GM23338 (cell line): ENCODE measurements around the gene MAPRE2. TPM values are rescaled to one million over a fixed set of nuclear protein-coding genes. Genes with fewer than 3 reads are reported as not detected.

ENCODE experiments used
- ATAC-seq: fragments of 200-7000 bp; cut with Tn5 transposase; 3 replicates; pipeline ENCODE4 v1.9.1; 2020
- DNase-seq: peaks from one replicate; pipeline ENCODE4 v3.0.0-alpha.2; 2015; ENCODE audit warnings: low spot score
- H2AFZ ChIP-seq: fragments of 200-600 bp; sonication (generic); 2 replicates; pipeline ENCODE4 v1.8.0; 2016; ENCODE audit warnings: antibody characterized with exemption, mild to moderate bottlenecking, moderate library complexity
- H3F3A ChIP-seq: fragments of 200-600 bp; sonication (generic); replicated peaks from 2 replicates; pipeline ENCODE4 v1.8.0; 2017; ENCODE audit warnings: antibody characterized with exemption, mixed run types, low read depth
- H3K27ac ChIP-seq: fragments of 200-600 bp; sonication (generic); 2 replicates; pipeline ENCODE4 v1.6.1; 2016; ENCODE audit warnings: low read depth
- H3K27me3 ChIP-seq: fragments of 200-600 bp; sonication (generic); 2 replicates; pipeline ENCODE4 v1.8.0; 2016; ENCODE audit warnings: mild to moderate bottlenecking, mixed run types, moderate library complexity; ENCODE audit not compliant: insufficient read depth
- H3K36me3 ChIP-seq: fragments of 200-600 bp; sonication (generic); 2 replicates; pipeline ENCODE4 v1.8.0; 2016; ENCODE audit warnings: mild to moderate bottlenecking; ENCODE audit not compliant: insufficient read depth
- H3K4me1 ChIP-seq: fragments of 200-600 bp; sonication (generic); 2 replicates; pipeline ENCODE4 v1.8.0; 2016; ENCODE audit warnings: mild to moderate bottlenecking, moderate library complexity; ENCODE audit not compliant: insufficient read depth
- H3K4me2 ChIP-seq: fragments of 200-600 bp; sonication (generic); 2 replicates; pipeline ENCODE4 v1.7.1; 2017; ENCODE audit warnings: mixed run types
- H3K4me3 ChIP-seq: fragments of 200-600 bp; sonication (generic); 2 replicates; pipeline ENCODE4 v1.6.1; 2016; ENCODE audit warnings: mixed run types
- H3K79me2 ChIP-seq: fragments of 200-600 bp; sonication (generic); replicated peaks from 2 replicates; pipeline ENCODE4 v1.8.0; 2017; ENCODE audit warnings: mild to moderate bottlenecking; ENCODE audit not compliant: insufficient read depth
- H3K9me2 ChIP-seq: fragments of 200-600 bp; sonication (generic); 2 replicates; pipeline ENCODE4 v1.8.0; 2017; ENCODE audit not compliant: insufficient read depth
- H4K20me1 ChIP-seq: fragments of 200-600 bp; sonication (generic); replicated peaks from 2 replicates; pipeline ENCODE4 v1.8.0; 2017; ENCODE audit warnings: mild to moderate bottlenecking; ENCODE audit not compliant: insufficient read depth
- H3K27ac Mint-ChIP-seq: 2 replicates; pipeline ENCODE4 v1.8.0; 2020; ENCODE audit warnings: inconsistent platforms, mild to moderate bottlenecking, moderate library complexity, mixed read lengths
- H3K27me3 Mint-ChIP-seq: 3 replicates; pipeline ENCODE4 v1.8.0; 2022; ENCODE audit warnings: low read depth, mild to moderate bottlenecking, moderate library complexity, mixed read lengths, inconsistent platforms; ENCODE audit not compliant: insufficient read depth, poor library complexity
- H3K36me3 Mint-ChIP-seq: 3 replicates; pipeline ENCODE4 v1.8.0; 2021; ENCODE audit warnings: low read depth, mild to moderate bottlenecking, inconsistent platforms, moderate library complexity, mixed read lengths
- H3K4me1 Mint-ChIP-seq: 3 replicates; pipeline ENCODE4 v1.8.0; 2020; ENCODE audit warnings: mild to moderate bottlenecking, inconsistent platforms, mixed read lengths
- H3K4me3 Mint-ChIP-seq: 3 replicates; pipeline ENCODE4 v1.8.0; 2021; ENCODE audit warnings: moderate library complexity, mild to moderate bottlenecking, inconsistent platforms, mixed read lengths
- H3K9me3 Mint-ChIP-seq: 3 replicates; pipeline ENCODE4 v1.8.0; 2020; ENCODE audit warnings: moderate library complexity, mild to moderate bottlenecking, inconsistent platforms, mixed read lengths
- EZH2 ChIP-seq: fragments of 200-600 bp; sonication (generic); IDR thresholded peaks from one replicate; pipeline ENCODE4 v1.8.0; 2017; ENCODE audit warnings: antibody characterized with exemption, mild to moderate bottlenecking, low read depth; ENCODE audit not compliant: unreplicated experiment
- JUNB ChIP-seq: IDR thresholded peaks from one replicate; pipeline ENCODE4 v1.6.1; 2016; ENCODE audit warnings: antibody characterized with exemption; ENCODE audit not compliant: unreplicated experiment
- NANOG ChIP-seq: IDR thresholded peaks from 2 replicates; pipeline ENCODE4 v1.6.1; 2016; ENCODE audit warnings: antibody characterized with exemption, borderline replicate concordance
- STAT1 ChIP-seq: IDR thresholded peaks from one replicate; pipeline ENCODE4 v1.6.1; 2016; ENCODE audit warnings: antibody characterized with exemption; ENCODE audit not compliant: unreplicated experiment
- ZNF114 ChIP-seq: fragments of 250-450 bp; sonication (Bioruptor Pico); IDR thresholded peaks from 2 replicates; pipeline ENCODE4 v1.5.0; 2020; ENCODE audit warnings: mild to moderate bottlenecking, moderate library complexity
- ZNF331 ChIP-seq: fragments of 250-450 bp; sonication (Bioruptor Pico); IDR thresholded peaks from 2 replicates; pipeline ENCODE4 v1.5.0; 2020; ENCODE audit warnings: low read depth, mild to moderate bottlenecking, moderate library complexity
- polyA plus RNA-seq: library from polyadenylated mRNA; unstranded; fragments of >200 nt; fragmentation: Nextera tagmentation; extraction: Ambion mirVana; gene quantifications from 2 replicates; pipeline ENCODE4 v1.2.1, GENCODE V29; 2016
- total RNA-seq: library from RNA; depleted of rRNA; stranded (reverse); fragments of >200 nt; shearing (Covaris generic); gene quantifications from 2 replicates; pipeline ENCODE4 v1.2.3, GENCODE V29; 2014
- TF ChIP-seq, protein P1 (sequence below): IDR thresholded peaks from one replicate; pipeline ENCODE4 v1.6.1; 2018; ENCODE audit warnings: antibody characterized with exemption; ENCODE audit not compliant: unreplicated experiment
- TF ChIP-seq, protein P2 (sequence below): fragments of 250-450 bp; sonication (Bioruptor Pico); IDR thresholded peaks from 2 replicates; pipeline ENCODE4 v1.5.0; 2020; ENCODE audit warnings: mild to moderate bottlenecking, moderate library complexity
- TF ChIP-seq, protein P3 (sequence below), 2 experiments: fragments of 200-600 bp in 1 of 2; sonication (generic) in 1 of 2; conservative IDR thresholded peaks; 2 replicates each; pipeline versions ENCODE4 v1.5.1 to v1.6.1; 2016 to 2017; ENCODE audit warnings: antibody characterized with exemption in 2 of 2, low read depth in 2 of 2, mild to moderate bottlenecking in 2 of 2, moderate library complexity in 1 of 2

Gene MAPRE2
- total and polyA plus RNA-seq, 2 experiments from 2014 or later = 17.8 to 40.4 TPM

DNA sequence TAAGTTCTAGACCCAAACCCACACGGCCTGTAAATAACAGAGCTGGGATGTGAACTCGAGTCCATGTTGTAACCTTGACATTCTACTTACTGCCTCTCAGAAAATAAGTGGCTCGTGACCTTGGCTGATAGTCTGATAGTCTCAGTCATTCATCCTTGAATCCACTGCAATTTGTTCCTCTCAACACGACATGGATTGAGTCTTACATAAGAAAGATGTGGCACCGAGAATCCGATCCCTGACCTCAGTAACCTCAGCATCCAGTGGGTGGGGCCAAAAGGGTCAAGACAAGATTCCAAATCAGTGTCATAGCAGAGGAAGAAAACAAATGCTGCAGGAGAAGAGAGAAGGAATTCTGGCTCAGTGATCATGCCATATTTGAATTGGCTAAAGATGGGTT lies 97.6 kb downstream of the MAPRE2 start (continued):
- TF ChIP-seq, protein P1, sequence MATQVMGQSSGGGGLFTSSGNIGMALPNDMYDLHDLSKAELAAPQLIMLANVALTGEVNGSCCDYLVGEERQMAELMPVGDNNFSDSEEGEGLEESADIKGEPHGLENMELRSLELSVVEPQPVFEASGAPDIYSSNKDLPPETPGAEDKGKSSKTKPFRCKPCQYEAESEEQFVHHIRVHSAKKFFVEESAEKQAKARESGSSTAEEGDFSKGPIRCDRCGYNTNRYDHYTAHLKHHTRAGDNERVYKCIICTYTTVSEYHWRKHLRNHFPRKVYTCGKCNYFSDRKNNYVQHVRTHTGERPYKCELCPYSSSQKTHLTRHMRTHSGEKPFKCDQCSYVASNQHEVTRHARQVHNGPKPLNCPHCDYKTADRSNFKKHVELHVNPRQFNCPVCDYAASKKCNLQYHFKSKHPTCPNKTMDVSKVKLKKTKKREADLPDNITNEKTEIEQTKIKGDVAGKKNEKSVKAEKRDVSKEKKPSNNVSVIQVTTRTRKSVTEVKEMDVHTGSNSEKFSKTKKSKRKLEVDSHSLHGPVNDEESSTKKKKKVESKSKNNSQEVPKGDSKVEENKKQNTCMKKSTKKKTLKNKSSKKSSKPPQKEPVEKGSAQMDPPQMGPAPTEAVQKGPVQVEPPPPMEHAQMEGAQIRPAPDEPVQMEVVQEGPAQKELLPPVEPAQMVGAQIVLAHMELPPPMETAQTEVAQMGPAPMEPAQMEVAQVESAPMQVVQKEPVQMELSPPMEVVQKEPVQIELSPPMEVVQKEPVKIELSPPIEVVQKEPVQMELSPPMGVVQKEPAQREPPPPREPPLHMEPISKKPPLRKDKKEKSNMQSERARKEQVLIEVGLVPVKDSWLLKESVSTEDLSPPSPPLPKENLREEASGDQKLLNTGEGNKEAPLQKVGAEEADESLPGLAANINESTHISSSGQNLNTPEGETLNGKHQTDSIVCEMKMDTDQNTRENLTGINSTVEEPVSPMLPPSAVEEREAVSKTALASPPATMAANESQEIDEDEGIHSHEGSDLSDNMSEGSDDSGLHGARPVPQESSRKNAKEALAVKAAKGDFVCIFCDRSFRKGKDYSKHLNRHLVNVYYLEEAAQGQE = no peak
- no peak for TF ChIP-seq EZH2
- no peak for TF ChIP-seq STAT1
- TF ChIP-seq, protein P2, sequence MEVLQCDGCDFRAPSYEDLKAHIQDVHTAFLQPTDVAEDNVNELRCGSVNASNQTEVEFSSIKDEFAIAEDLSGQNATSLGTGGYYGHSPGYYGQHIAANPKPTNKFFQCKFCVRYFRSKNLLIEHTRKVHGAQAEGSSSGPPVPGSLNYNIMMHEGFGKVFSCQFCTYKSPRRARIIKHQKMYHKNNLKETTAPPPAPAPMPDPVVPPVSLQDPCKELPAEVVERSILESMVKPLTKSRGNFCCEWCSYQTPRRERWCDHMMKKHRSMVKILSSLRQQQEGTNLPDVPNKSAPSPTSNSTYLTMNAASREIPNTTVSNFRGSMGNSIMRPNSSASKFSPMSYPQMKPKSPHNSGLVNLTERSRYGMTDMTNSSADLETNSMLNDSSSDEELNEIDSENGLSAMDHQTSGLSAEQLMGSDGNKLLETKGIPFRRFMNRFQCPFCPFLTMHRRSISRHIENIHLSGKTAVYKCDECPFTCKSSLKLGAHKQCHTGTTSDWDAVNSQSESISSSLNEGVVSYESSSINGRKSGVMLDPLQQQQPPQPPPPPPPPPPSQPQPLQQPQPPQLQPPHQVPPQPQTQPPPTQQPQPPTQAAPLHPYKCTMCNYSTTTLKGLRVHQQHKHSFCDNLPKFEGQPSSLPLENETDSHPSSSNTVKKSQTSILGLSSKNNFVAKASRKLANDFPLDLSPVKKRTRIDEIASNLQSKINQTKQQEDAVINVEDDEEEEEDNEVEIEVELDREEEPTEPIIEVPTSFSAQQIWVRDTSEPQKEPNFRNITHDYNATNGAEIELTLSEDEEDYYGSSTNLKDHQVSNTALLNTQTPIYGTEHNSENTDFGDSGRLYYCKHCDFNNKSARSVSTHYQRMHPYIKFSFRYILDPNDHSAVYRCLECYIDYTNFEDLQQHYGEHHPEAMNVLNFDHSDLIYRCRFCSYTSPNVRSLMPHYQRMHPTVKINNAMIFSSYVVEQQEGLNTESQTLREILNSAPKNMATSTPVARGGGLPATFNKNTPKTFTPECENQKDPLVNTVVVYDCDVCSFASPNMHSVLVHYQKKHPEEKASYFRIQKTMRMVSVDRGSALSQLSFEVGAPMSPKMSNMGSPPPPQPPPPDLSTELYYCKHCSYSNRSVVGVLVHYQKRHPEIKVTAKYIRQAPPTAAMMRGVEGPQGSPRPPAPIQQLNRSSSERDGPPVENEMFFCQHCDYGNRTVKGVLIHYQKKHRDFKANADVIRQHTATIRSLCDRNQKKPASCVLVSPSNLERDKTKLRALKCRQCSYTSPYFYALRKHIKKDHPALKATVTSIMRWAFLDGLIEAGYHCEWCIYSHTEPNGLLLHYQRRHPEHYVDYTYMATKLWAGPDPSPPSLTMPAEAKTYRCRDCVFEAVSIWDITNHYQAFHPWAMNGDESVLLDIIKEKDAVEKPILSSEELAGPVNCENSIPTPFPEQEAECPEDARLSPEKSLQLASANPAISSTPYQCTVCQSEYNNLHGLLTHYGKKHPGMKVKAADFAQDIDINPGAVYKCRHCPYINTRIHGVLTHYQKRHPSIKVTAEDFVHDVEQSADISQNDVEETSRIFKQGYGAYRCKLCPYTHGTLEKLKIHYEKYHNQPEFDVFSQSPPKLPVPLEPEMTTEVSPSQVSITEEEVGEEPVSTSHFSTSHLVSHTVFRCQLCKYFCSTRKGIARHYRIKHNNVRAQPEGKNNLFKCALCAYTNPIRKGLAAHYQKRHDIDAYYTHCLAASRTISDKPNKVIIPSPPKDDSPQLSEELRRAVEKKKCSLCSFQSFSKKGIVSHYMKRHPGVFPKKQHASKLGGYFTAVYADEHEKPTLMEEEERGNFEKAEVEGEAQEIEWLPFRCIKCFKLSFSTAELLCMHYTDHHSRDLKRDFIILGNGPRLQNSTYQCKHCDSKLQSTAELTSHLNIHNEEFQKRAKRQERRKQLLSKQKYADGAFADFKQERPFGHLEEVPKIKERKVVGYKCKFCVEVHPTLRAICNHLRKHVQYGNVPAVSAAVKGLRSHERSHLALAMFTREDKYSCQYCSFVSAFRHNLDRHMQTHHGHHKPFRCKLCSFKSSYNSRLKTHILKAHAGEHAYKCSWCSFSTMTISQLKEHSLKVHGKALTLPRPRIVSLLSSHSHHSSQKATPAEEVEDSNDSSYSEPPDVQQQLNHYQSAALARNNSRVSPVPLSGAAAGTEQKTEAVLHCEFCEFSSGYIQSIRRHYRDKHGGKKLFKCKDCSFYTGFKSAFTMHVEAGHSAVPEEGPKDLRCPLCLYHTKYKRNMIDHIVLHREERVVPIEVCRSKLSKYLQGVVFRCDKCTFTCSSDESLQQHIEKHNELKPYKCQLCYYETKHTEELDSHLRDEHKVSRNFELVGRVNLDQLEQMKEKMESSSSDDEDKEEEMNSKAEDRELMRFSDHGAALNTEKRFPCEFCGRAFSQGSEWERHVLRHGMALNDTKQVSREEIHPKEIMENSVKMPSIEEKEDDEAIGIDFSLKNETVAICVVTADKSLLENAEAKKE (CRISPR knock-in tag) = no peak

DNA sequence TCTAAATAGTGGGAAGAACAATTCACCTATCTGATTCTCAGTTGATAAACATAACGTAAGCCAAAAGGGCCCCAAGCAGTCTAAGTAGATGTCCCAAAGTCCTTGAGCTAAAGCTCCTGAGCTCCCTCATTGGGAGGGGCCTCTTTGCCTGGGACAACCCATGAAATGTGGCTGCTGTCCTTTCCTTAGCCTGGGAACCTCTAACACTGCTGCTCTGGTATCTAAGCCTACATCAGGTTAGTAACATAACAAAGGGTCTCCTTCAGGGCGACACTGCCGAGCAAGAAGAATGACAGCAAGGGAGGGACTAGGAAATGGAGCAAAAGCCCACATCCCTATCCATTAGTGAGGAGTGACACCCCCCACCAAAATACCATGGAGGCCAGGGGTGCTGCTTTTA lies 98.3 kb downstream of the MAPRE2 start:
- Histone ChIP-seq H3K9me2 (no peaks in the 10 kb centered on the region), H3K27me3 (no peaks in the 10 kb centered on the region), H4K20me1 (no peaks in the 10 kb centered on the region), H3K36me3 (no peaks in the 10 kb centered on the region), H3K27ac (no peak overlapping the region), H3K79me2 (no peaks in the 10 kb centered on the region), H2AFZ (no peak overlapping the region), H3K4me3 (no peak overlapping the region), H3K4me2 (no peak overlapping the region), H3K4me1 (peaks cover 8% of the 10 kb centered on the region), H3F3A (no peaks in the 10 kb centered on the region)
- no peak overlapping the region for H3K27ac Mint-ChIP-seq
- H3K4me1 Mint-ChIP-seq = peaks cover 29% of the 10 kb centered on the region
- peaks cover 3% of the 10 kb centered on the region for H3K27me3 Mint-ChIP-seq
- peaks cover 14% of the 10 kb centered on the region for H3K36me3 Mint-ChIP-seq
- DNase-seq (peak; percentile 35), ATAC-seq (peak; percentile 73)
- no peak for TF ChIP-seq ZNF114
- TF ChIP-seq, protein P3, sequence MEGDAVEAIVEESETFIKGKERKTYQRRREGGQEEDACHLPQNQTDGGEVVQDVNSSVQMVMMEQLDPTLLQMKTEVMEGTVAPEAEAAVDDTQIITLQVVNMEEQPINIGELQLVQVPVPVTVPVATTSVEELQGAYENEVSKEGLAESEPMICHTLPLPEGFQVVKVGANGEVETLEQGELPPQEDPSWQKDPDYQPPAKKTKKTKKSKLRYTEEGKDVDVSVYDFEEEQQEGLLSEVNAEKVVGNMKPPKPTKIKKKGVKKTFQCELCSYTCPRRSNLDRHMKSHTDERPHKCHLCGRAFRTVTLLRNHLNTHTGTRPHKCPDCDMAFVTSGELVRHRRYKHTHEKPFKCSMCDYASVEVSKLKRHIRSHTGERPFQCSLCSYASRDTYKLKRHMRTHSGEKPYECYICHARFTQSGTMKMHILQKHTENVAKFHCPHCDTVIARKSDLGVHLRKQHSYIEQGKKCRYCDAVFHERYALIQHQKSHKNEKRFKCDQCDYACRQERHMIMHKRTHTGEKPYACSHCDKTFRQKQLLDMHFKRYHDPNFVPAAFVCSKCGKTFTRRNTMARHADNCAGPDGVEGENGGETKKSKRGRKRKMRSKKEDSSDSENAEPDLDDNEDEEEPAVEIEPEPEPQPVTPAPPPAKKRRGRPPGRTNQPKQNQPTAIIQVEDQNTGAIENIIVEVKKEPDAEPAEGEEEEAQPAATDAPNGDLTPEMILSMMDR (conservative IDR thresholded peaks at IDR 0.05; ENCODE audit: low read depth in 2 of 2) = no peak
- no peak for TF ChIP-seq ZNF331 (CRISPR knock-in tag)
- TF ChIP-seq JUNB = no peak
- no peak for TF ChIP-seq NANOG
- H3K4me3 Mint-ChIP-seq = no peak overlapping the region
- no peaks in the 10 kb centered on the region for H3K9me3 Mint-ChIP-seq
